GM12873 (cell line): ENCODE data around the gene NEU3.

Experiments used
- TF ChIP-seq, protein P1 (sequence below): IDR thresholded peaks from 2 replicates; pipeline ENCODE4 v1.5.1; 2012; ENCODE audit warnings: low read depth, mild to moderate bottlenecking, moderate library complexity, low read length, control low read depth; ENCODE audit not compliant: insufficient read depth; ENCODE audit errors: missing control alignments

NEU3 gene

DNA sequence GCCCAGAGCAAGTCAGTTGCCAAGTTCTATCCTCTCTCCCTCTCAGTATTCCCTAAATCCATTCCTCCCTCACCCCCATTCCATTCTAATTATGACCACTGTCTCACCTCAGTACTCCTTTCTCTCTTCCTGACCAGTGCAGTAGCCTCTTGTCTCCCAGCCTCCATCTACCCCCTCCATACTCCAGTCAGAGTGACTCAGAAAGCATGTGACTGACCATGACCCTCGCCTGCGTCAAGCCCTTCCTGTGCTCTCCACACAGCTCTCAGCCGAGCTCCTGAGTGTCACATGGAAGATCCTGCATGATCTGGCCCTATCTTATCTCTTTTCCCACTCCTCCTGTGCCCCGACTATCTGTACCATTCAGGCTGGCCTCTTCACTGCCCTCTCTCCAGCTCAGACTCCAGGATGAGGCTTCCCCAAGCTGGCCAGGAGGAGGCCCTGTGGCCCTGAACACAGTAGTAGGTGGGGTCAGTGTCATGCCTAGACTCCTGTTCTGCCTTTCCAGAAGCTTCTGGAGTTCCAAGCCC is 42.6 kb downstream of the NEU3 start:
- TF ChIP-seq, protein P1, sequence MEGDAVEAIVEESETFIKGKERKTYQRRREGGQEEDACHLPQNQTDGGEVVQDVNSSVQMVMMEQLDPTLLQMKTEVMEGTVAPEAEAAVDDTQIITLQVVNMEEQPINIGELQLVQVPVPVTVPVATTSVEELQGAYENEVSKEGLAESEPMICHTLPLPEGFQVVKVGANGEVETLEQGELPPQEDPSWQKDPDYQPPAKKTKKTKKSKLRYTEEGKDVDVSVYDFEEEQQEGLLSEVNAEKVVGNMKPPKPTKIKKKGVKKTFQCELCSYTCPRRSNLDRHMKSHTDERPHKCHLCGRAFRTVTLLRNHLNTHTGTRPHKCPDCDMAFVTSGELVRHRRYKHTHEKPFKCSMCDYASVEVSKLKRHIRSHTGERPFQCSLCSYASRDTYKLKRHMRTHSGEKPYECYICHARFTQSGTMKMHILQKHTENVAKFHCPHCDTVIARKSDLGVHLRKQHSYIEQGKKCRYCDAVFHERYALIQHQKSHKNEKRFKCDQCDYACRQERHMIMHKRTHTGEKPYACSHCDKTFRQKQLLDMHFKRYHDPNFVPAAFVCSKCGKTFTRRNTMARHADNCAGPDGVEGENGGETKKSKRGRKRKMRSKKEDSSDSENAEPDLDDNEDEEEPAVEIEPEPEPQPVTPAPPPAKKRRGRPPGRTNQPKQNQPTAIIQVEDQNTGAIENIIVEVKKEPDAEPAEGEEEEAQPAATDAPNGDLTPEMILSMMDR, result no peak

- TF ChIP-seq, protein P1, result peak; percentile 91
Observed at GRCh38 chr11:75031771-75032549, 43.2 kb downstream of the NEU3 start.

GRCh38 chr11:75032550-75032935 is 43.8 kb downstream of the NEU3 start:
- TF ChIP-seq, protein P1, result no peak

DNA sequence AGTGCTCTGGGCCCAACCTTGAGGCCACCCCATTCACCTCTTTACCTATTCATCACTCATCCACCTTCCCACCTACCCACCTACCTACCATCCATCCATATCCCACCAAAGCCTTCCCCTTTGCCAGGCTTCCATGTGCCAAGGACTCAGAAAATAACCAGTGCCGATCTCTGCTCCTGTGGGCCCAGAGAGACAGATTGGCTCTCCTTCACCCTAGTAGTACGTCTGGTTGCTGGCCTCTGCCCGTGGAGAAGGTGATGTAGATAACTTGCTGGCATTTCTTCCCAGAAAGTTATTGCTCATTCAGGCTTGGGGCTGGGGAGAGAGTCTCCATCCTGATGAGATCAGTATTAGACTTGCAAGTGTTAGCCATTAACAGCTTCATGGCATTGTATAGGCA is 45.2 kb downstream of the NEU3 start:
- TF ChIP-seq, protein P1, result no peak

DNA sequence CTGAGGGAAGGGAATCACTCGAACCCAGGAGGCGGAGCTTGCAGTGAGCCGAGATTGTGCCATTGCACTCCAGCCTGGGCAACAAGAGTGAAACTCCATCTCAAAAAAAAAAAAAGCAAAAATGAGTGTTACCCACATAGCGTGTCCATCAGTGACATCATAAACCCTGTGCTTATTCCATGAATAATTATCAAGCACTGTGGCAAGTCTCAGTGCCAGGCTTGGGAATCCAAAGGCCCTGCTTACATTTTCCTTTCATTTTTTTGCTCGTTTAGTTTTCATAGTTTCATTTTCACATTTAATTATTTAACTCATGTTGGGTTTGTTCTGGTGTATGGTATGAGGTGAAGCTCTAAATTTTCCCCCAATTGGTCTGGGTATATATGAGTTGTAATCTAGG is 46.5 kb downstream of the NEU3 start:
- TF ChIP-seq, protein P1, result no peak

DNA sequence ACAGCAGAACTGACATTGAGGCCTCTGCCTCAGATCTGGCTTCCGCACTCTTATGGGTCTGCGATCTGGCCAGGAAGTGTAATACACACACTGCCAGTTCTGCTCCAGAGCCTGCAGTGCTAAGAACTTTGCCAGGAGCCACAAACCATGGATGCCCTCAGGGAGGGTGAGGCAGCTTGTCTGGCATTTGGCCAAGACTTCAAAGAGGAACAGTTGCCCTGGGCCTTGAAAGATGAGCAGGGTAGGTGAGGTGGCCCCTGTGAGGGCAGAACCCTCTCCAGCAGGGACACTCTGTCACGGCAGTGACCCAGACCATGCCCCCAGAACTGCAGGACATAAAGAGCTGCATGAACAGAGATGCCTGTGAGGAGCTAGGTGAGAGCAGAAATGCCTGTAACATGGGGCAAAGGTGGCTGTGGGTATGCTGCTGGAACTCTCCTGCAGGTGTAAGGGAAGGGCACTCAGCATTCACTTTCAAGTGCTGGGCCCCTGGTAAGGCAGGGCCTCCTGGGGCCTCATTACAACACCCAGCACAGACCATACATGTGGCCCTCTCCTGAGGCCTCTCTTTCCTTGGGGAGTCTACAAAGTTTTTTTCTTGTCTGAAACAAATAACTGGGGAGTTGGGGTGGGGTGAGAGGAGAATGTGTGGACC is 47.3 kb downstream of the NEU3 start:
- TF ChIP-seq, protein P1, result no peak

GRCh38 chr11:75040167-75040770 is 51.5 kb downstream of the NEU3 start:
- TF ChIP-seq, protein P1, result no peak
